Large intestine (tissue), 3 donors: ENCODE results near the gene CDC42SE2. TPM values are rescaled to one million over a fixed set of nuclear protein-coding genes. Genes with fewer than 3 reads are reported as not detected.
A peak's percentile ranks its signal among the peaks of the same experiment; 100 is the strongest.
"Not testable (repeated sequence)": the region's sequence is repeated elsewhere in the genome, so short reads cannot be mapped to it uniquely, and the experiment has no call there.

Experiments
- DNase-seq, 2 donors: peaks; one replicate each; pipeline versions ENCODE4 v3.0.0 to v3.0.0-alpha.2; 2013
- H3K27ac ChIP-seq: one replicate; pipeline ENCODE4 v1.5.1; 2013; ENCODE audit warnings: low read length
- H3K27me3 ChIP-seq: 2 replicates; pipeline ENCODE4 v1.6.1; 2013; ENCODE audit warnings: low read length; ENCODE audit not compliant: control insufficient read depth, insufficient read depth
- H3K36me3 ChIP-seq: 2 replicates; pipeline ENCODE4 v1.6.1; 2013; ENCODE audit warnings: low read length; ENCODE audit not compliant: control insufficient read depth, insufficient read depth
- H3K4me1 ChIP-seq: one replicate; pipeline ENCODE4 v1.6.1; 2013; ENCODE audit warnings: low read length; ENCODE audit not compliant: control insufficient read depth, insufficient read depth
- H3K4me3 ChIP-seq: one replicate; pipeline ENCODE4 v1.5.1; 2013; ENCODE audit warnings: low read length
- H3K9me3 ChIP-seq: one replicate; pipeline ENCODE4 v1.6.1; 2013; ENCODE audit warnings: mild to moderate bottlenecking, low read depth, low read length, moderate library complexity; ENCODE audit not compliant: control insufficient read depth
- WGBS: methylation state at CpG from one replicate; pipeline ENCODE4 v1.1.5; 2013; ENCODE audit warnings: low lambda C conversion rate; ENCODE audit not compliant: insufficient coverage; 5-methylcytosine and 5-hydroxymethylcytosine counted together
- polyA plus RNA-seq: library from polyadenylated mRNA; unstranded; fragments of 120-200 nt; gene quantifications from one replicate; pipeline ENCODE4 v1.2.1, GENCODE V29; 2013

CDC42SE2 gene
- polyA plus RNA-seq, 1 donor: 46.2 TPM

DNA sequence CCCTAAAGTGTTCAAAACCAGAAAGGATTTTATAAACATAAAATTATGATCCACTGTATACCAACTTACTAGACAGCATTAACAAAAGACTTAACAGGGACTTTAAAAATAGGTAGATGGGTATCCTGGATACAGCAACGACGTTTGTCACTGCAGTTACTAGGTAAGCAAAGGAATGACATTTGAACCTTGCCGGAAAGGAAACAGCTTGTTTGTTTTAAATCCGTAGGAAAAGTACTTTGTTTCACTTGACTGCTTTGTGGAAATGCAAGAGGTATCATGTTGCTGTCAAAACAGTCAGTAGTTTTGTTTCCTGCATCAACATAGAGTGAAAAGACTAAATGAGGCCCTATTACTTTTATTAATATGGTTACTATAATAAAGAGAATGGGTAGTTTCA is 122.9 kb downstream of the CDC42SE2 start:
- H3K36me3 ChIP-seq: peaks cover 29% of the 10 kb centered on the region
- H3K9me3 ChIP-seq: no peaks in the 10 kb centered on the region
- WGBS: 18% methylated on average over 2 of the region's 4 CpGs
- no peaks in the 10 kb centered on the region for H3K27me3 ChIP-seq
- H3K27ac ChIP-seq: no peak overlapping the region
- peak in 1 of 2 donors; percentile 31 for DNase-seq
- no peak overlapping the region for H3K4me3 ChIP-seq
- H3K4me1 ChIP-seq: peaks cover 2% of the 10 kb centered on the region

GRCh38 chr5:131387255-131387654 is 123.4 kb downstream of the CDC42SE2 start:
- WGBS: no CpG with 5 or more reads among the region's 6 CpGs
- Histone ChIP-seq H3K36me3 (peaks cover 34% of the 10 kb centered on the region), H3K4me1 (peaks cover 2% of the 10 kb centered on the region), H3K4me3 (no peak overlapping the region), H3K9me3 (no peaks in the 10 kb centered on the region), H3K27me3 (no peaks in the 10 kb centered on the region), H3K27ac (no peak overlapping the region)
- no peak for DNase-seq

DNA sequence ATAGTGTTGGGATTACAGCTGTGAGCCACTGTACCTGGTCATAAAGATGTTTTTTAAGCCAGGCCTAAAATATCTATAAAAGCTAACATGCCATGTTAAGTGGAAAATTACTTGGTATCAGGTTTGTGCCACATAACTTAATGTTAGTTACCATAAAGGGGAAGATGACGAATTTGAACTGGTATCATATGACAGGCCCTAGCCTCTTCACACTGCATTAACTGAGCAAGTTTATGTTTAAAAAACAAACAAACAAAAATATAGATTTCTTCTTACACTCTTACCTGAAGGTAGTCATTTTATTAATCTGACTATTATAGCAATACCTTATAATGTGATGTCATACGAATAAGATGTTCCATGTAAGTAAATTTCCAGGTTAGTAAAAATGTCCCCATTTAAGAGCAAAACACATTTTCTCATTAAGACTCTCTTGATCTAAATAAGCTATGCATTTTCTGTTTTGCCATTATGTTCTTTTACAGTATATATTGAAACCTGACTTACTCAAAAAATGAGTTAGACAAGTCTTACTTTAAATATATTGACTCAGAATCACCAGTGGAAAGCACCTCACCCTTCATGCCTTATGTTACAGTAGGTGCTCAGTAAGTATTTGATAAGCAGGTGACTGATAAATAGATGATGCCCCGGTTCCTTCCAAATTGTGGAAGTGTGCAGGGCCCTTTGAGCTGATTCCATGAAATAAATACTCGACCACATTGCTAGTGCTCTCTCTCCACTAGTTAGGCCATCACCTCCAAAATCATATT is 125.4 kb downstream of the CDC42SE2 start:
- 100% methylated on average over 1 of the region's 4 CpGs for WGBS
- H3K36me3 ChIP-seq: peaks cover 47% of the 10 kb centered on the region
- no peak overlapping the region for H3K27ac ChIP-seq
- H3K4me1 ChIP-seq: no peaks in the 10 kb centered on the region
- no peak overlapping the region for H3K4me3 ChIP-seq
- H3K27me3 ChIP-seq: no peaks in the 10 kb centered on the region
- no peaks in the 10 kb centered on the region for H3K9me3 ChIP-seq
- DNase-seq: no peak

- peaks cover 49% of the 10 kb centered on the region for H3K36me3 ChIP-seq
- no peak overlapping the region for H3K27ac ChIP-seq
- no peaks in the 10 kb centered on the region for H3K9me3 ChIP-seq
- H3K4me1 ChIP-seq: no peaks in the 10 kb centered on the region
- H3K27me3 ChIP-seq: no peaks in the 10 kb centered on the region
- 80% methylated on average over 1 of the region's 1 CpG for WGBS
- no peak for DNase-seq
- no peak overlapping the region for H3K4me3 ChIP-seq
These were observed 126.0 kb downstream of the CDC42SE2 start for GRCh38 chr5:131389869-131390265.

DNA sequence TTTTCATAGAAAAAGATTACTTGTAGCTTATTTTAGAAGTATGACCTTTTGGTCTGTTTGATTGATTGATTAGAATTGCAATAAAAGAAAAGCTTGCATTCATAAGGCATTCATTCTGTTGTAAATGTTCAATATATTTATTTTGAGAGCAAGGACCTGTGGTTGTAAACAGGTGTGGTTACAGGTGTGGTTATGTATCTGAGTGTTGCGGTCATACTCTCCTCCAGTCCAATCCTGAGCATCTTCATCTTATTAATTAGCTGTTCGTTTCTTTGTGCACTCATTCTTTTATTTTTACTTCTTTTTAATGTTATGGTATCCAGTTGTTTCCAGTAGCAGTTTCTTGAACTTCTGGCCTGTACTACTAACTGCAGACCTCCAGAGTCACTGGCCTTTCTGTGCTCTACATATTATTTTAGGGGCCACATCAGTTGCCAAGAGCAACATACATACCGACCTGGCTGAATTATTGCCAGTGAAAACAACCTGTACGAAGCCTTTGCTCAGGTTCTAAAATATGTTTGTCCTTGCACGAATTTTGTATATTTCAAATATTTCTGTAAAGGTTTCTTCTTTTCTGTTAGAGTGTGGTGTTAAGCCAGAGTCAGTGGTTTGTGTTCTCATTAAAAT is 128.7 kb downstream of the CDC42SE2 start:
- H3K4me3 ChIP-seq: no peak overlapping the region
- H3K27ac ChIP-seq: no peak overlapping the region
- peaks cover 42% of the 10 kb centered on the region for H3K36me3 ChIP-seq

GRCh38 chr5:131393498-131393968 is 129.7 kb downstream of the CDC42SE2 start:
- no peak overlapping the region for H3K27ac ChIP-seq
- whole genome bisulfite sequencing: 86% methylated on average over 3 of the region's 5 CpGs
- no peak for DNase-seq

More for the DNA sequence above, 128.7 kb downstream of the CDC42SE2 start:
- no peak for DNase-seq
- H3K9me3 ChIP-seq: no peaks in the 10 kb centered on the region
- 94% methylated on average over 2 of the region's 5 CpGs for WGBS
- H3K27me3 ChIP-seq: no peaks in the 10 kb centered on the region
- no peaks in the 10 kb centered on the region for H3K4me1 ChIP-seq

GRCh38 chr5:131394128-131394527 is 130.3 kb downstream of the CDC42SE2 start:
- DNase-seq: no peak
- no peaks in the 10 kb centered on the region for H3K4me1 ChIP-seq
- no peaks in the 10 kb centered on the region for H3K9me3 ChIP-seq
- no peaks in the 10 kb centered on the region for H3K27me3 ChIP-seq
- 88% methylated on average over 1 of the region's 4 CpGs for WGBS
- no peak overlapping the region for H3K27ac ChIP-seq
- H3K36me3 ChIP-seq: peaks cover 41% of the 10 kb centered on the region
- H3K4me3 ChIP-seq: no peak overlapping the region

More at GRCh38 chr5:131393498-131393968, 129.7 kb downstream of the CDC42SE2 start:
- H3K36me3 ChIP-seq: peaks cover 38% of the 10 kb centered on the region
- H3K4me3 ChIP-seq: no peak overlapping the region
- no peaks in the 10 kb centered on the region for H3K4me1 ChIP-seq
- H3K27me3 ChIP-seq: no peaks in the 10 kb centered on the region
- no peaks in the 10 kb centered on the region for H3K9me3 ChIP-seq

DNA sequence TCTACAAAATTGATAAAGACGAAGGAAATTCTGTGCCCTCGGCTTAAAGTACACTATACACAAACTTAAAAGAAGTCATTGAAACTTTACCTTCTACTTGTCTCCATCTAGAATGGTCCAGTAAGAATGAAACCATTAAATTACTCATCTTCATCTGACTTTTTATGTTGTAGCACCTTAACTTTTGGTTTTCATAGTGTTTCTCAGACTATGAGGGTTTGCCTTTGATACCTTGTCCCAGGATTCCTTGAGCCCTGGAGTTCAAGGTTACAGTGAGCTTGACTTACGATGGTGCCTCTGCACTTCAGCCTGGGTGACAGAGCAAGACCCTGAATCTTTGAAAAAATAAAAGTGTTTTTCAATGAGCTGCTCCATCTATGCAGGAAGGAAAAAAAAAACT is 132.2 kb downstream of the CDC42SE2 start:
- Histone ChIP-seq H3K4me1 (no peaks in the 10 kb centered on the region), H3K36me3 (peaks cover 40% of the 10 kb centered on the region), H3K9me3 (no peaks in the 10 kb centered on the region), H3K27ac (no peak overlapping the region), H3K4me3 (no peak overlapping the region), H3K27me3 (no peaks in the 10 kb centered on the region)
- 100% methylated on average over 2 of the region's 3 CpGs for WGBS
- no peak for DNase-seq

DNA sequence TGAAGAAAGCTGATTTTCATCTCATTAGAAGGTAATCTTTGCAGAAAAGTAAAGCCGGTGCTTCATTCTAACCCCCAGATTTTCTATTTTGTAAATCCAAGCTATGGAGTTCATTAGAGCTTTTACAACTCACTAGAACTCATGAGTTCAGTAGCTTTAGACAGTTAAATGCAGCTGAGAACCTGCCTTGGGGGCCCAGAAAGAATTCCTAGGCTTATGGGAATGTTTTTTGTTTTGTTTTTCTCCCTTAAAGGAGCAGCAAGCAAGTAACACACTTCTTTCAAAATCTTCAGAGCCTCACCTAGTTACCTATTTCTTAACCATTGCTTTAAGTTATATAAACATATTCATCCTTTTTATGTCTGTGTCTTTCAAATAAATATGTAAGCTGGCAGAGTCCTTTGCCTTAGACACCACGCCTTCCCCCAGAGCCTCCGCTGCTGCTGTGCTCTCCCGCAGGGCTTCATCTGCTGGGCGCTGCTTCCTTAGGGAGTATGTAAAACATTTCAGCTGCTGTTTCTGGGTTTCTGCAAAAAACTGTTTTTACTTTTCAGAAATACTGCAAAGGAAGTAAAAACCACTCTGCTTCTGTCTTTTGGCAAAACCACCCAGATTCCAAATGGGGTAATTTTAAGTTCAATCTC is 132.9 kb downstream of the CDC42SE2 start:
- no peaks in the 10 kb centered on the region for H3K27me3 ChIP-seq
- WGBS: no CpG with 5 or more reads among the region's 5 CpGs
- DNase-seq: no peak
- peaks cover 7% of the 10 kb centered on the region for H3K9me3 ChIP-seq
- H3K4me3 ChIP-seq: no peak overlapping the region
- no peaks in the 10 kb centered on the region for H3K4me1 ChIP-seq
- H3K27ac ChIP-seq: no peak overlapping the region
- peaks cover 36% of the 10 kb centered on the region for H3K36me3 ChIP-seq

GRCh38 chr5:131399007-131399406 is 135.2 kb downstream of the CDC42SE2 start:
- H3K27ac ChIP-seq, DNase-seq, H3K4me3 ChIP-seq, H3K4me1 ChIP-seq, H3K27me3 ChIP-seq: not testable (repeated sequence)
- WGBS: no CpG with 5 or more reads among the region's 6 CpGs
- Histone ChIP-seq H3K36me3 (peaks cover 21% of the 10 kb centered on the region), H3K9me3 (peaks cover 16% of the 10 kb centered on the region)
